Sigmoid colon (tissue), 4 donors: ENCODE measurements around the gene STAT5B.

ENCODE experiments used
- EP300 ChIP-seq, 4 donors: sonication (generic); formaldehyde crosslinking; IDR thresholded peaks; one replicate each; pipeline ENCODE4 v1.6.1; 2017; ENCODE audit warnings: antibody characterized with exemption in 4 of 4
- POLR2A ChIP-seq, 2 donors: fragments of 450-650 bp; IDR thresholded peaks; one replicate each; pipeline ENCODE4 v1.6.1; 2016; ENCODE audit warnings: antibody characterized with exemption in 2 of 2, mild to moderate bottlenecking in 2 of 2, moderate library complexity in 2 of 2
- POLR2AphosphoS5 ChIP-seq, 4 donors: sonication (generic); formaldehyde crosslinking; IDR thresholded peaks; one replicate each; pipeline ENCODE4 v1.6.1; 2017; ENCODE audit warnings: antibody characterized with exemption in 4 of 4
- TF ChIP-seq, protein P1 (sequence below), 4 experiments: fragments of 450-650 bp in 3 of 4; fragments of 200-600 bp in 1 of 4; IDR thresholded peaks; one replicate each; pipeline ENCODE4 v1.5.1; 2016 to 2019; ENCODE audit warnings: antibody characterized with exemption in 4 of 4, mild to moderate bottlenecking in 3 of 4, moderate library complexity in 2 of 4

GRCh38 chr17:42187833-42188232 is 88.4 kb downstream of the STAT5B start:
- TF ChIP-seq, protein P1, sequence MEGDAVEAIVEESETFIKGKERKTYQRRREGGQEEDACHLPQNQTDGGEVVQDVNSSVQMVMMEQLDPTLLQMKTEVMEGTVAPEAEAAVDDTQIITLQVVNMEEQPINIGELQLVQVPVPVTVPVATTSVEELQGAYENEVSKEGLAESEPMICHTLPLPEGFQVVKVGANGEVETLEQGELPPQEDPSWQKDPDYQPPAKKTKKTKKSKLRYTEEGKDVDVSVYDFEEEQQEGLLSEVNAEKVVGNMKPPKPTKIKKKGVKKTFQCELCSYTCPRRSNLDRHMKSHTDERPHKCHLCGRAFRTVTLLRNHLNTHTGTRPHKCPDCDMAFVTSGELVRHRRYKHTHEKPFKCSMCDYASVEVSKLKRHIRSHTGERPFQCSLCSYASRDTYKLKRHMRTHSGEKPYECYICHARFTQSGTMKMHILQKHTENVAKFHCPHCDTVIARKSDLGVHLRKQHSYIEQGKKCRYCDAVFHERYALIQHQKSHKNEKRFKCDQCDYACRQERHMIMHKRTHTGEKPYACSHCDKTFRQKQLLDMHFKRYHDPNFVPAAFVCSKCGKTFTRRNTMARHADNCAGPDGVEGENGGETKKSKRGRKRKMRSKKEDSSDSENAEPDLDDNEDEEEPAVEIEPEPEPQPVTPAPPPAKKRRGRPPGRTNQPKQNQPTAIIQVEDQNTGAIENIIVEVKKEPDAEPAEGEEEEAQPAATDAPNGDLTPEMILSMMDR (IDR thresholded peaks at IDR 0.05) = no peak
- TF ChIP-seq POLR2A (IDR thresholded peaks at IDR 0.05) = no peak
- TF ChIP-seq POLR2AphosphoS5 (IDR thresholded peaks at IDR 0.05) = no peak
- no peak for TF ChIP-seq EP300 (IDR thresholded peaks at IDR 0.05)
